Mucosa of gallbladder (tissue), 1 donor: ENCODE data around the gene CD300C. TPM values are rescaled to one million over a fixed set of nuclear protein-coding genes. Genes with fewer than 3 reads are reported as not detected.
"Not testable (repeated sequence)": the region's sequence is repeated elsewhere in the genome, so short reads cannot be mapped to it uniquely, and the experiment has no call there.

Experiments
- DNase-seq: peaks from one replicate; pipeline ENCODE4 v3.0.0-alpha.2; 2020; ENCODE audit warnings: low spot score
- total RNA-seq: library from RNA; stranded (reverse); gene quantifications from one replicate; pipeline ENCODE4 v1.2.1, GENCODE V29; 2021
- donor health status: DM: no; HTN: no; CAD: no.

The CD300C gene
- total RNA-seq: 2.9 TPM

DNA sequence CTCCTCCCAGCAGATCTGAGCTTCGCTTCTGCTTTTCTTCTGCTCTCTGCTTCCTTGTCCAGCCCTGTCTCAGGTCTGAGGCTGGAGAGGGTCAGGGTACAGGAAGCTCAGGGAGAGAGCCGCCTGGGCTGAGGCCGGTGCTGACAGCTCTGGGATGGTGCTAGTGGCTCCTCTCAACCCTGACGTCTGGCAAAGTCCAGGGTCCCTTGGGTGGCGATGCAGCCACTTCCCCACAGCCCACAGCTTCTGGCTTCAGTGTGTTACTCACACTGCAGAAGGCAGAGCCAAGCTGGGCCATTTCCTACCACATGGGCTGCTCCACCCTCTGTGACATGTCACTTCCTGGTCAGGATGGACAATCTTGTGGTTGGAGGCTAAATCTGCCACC, at the start of gene CD300C:
Gene CD300C, minus strand, starts transcription at position 273 of the 388 bp plus-strand sequence. CDS start 333 bp downstream, outside the sequence.
- no peak for DNase-seq

DNA sequence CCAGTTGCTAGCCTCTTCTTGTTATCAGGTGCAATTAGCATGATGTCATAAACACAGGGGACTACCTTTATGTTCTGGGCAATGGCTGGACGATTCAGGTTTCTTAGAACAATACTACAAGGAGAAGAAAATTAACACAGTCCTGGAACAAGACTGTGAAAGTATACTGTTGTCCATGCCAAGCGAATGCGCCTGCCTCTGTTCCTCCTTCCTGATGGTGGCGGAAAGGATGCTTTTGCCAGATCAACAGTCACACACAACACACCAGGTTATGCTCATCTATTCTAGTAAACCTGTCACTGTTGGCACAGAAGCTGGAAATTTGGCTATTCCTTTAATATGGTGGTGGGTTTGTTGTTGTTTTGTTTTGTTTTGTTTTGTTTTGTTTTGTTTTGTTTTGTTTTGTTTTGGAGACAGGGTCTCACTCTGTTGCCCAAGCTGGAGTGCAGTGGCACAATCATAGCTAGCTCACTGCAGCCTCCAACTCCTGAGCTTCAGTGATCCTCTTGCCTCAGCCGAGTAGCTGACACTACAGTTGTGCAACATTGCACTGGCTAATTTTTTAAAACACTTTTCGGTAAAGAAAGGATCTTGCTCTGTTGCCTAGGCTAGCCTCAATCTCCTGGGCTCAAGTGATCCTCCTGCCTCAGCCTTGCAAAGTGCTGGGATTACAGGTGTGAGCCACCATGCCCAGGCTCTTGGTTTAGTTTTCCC, 49.3 kb upstream of the CD300C start:
- no peak for DNase-seq

DNA sequence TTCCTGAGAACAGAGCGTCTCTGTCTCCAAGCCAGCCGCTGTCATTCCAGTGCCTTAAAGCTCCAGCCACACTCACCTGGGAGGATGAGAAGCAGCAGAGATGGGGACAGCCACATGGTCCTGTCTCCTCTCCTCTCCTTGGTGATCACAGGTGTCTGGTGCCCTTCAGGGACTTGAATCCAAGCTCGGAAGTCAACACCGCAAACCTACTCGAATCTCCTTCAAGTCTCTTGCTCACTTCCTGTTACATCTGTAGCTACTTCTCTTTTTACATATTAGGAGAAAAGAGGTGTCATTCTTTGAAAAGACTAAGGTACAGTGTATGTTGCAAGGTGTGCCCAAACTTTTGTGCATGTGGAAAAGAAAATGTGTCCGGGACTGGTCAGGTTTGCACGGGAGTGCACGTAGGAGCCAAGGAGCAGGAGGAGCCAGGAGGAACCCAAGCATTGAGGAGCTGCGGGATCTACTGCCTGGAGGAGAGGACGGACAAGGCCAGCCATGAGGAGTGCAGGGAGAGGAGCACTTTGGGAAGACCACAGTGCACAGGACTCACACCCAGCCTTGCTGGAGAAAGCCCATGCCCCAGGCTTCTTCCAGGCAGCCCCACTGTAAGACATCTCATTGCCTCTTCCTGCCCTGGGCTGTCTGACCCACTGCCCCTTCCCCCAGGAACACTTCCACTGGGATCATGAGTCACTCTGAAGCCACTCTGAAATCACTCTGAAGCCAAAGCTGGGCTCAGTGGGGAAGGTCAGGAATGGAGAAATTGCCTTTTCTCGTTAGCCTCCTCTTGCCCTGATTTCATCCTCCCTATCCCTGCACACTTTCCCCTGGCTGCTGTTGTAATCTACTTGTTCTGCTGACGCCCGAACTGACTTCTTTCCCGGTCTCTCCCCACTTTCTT, 46.4 kb upstream of the CD300C start, which contains the start of gene CD300LD:
Gene CD300LD, minus strand, starts transcription at position 197 of the 904 bp plus-strand sequence. Its CDS starts 81 bp downstream, at position 116.
- DNase-seq: no peak

DNA sequence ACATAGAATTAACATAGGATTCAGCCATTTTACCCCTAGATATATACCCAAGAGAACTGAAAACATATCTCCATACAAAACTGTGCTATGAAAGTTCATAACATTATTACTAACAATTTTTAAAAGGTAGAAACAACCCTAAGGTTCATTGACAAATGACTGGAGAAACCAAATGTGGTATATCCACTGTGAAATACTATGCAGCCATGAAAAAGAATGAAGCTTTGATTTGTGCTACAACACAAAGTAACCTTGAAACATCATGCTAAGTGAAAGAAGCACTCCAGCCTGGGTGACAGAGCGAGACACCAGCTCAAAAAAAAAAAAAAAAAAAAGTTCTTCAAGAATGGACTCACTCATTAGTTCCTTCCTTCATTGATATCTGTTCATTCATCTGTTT, 45.6 kb upstream of the CD300C start:
- DNase-seq: no peak

DNA sequence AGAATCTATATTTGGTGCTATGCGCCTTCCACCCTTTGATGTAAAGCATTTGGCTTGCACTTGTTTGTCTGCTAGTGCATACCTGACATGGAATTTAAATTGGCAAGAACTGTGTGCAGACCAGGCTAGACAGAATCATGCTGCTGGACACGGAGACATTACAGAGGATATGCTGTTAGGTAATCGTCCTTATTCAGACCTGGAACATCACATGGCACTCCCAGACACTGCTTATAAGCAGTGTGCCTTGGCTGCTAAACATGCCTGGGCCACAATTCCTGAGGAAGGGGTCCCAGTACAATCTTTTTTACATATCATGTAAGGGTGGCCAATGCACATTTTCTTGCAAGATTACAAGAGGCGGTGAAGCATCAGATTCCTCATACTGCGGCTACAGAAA, 39.8 kb upstream of the CD300C start:
- DNase-seq: no peak

DNA sequence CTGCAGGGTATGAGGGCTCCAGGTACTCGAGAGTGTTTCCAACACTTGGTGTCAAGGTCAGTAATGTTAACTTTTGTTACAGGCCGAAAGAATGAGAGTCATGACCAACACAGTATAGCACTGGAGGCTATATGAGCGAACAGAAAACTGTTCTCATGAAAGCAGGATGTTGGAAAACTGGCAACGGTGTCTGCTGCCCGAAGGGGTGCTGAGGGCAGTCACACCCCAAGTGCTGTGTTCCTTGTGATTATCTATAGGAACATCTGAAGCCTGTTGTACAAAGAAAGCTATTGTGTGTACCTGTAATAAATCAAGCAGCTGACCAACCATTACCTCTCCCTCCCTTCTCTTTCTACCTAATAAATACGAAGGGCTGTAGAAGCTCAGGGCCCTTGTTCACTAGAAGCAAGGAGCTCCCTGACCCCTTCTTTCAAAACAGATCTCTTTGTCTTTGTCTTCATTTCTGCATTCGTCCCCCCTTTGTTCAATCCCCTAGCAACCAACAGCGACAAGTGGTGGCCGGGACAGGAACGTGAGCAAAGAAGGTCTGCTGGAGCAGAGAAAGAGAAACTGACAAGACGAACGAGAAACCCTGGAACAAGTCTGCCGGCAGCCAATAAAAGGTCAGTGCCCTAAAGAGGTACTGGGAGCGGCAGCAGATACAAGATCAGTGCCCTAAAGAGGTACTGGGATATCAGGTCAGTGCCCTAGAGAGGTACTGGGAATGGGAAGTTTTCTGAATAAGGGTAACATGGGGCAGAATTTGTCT, 38.6 kb upstream of the CD300C start:
- DNase-seq: no peak

DNA sequence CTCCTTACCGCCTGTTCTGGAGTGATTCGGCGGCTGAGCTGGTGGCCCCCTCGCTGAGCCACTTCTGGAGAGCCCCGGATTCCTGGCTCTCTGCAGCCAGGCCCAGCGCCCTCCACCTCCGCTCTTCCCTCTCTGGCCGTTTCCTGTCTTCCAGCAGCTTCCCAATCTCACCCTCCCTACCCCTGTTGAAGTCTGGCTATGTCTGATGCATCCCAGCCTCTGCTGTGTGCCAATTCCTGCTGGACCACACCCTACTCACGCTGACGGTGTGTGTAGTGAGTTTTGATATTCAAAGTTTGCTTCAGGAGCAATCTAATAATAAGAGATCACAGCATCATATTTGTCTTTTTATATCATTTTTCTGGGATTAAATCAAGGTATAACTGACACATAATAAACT, 36.7 kb upstream of the CD300C start:
- DNase-seq: no peak

DNA sequence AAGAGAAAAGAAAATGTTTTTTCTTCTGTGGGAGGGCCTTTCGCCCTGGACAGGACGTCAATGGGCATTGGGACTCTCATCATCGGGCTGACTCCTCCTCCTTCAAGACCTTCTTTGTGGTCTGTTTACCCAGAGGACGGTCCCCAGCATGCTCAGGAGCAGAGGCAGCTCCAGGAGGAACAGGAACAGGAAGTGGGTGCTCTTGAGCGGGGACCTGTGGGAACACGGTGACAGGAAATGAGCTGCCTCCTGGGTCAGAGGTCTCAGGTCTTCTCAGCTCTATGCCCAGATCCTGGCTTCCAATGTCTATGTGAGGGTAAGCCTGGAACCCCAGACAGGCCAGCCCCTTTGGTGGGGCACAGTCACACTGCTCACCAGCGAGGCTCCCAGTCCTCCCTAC, 34.0 kb upstream of the CD300C start:
- no peak for DNase-seq

DNA sequence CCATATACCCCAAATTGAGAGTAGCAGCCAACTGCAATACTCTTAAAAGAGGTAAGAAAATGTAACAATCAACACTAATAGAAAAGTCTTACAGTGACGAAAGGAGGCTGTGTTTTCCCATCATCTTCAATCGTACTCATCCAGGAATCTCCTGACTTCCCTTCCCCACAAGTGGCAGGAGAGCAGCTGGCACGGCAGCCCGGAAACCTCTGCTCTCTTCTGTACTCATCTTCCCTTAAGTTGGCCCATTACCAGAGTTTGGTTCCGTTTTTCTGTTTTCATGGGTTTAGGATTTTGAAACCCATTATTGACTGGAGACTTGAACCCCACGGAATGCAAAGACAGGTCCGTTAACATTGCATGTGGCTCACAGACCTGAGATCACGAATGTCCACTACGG, 33.1 kb upstream of the CD300C start:
- DNase-seq: no peak

DNA sequence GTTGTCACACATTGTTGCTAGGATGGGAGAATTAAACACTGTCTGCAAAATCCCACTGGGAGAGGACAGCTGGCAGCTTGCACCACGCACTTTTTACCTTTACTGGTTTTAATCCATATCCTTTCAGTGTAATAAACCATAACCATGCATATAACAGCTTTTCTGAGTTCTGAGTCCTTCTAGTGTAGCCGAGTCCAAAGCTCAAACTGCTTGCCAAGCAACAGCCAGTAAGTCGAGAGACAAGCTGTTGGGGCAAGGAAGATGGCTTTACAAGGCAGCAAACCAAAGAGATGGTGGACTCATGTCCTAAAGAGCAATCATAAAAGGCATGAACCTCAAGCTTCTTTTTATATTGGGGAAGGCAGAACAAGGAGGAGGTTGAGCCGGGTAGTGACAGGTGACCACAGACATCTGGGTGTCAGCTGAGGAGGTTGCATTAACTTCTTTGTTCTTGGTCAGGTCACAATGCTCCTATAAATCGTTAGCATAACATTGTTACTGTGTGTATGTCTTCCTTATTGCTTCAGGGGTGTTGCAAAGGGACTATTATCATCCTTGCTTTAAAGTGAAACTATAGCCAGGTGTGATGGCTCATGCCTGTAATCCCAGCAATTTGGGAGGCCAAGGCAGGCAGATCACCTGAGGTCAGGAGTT, 28.7 kb upstream of the CD300C start:
- no peak for DNase-seq

DNA sequence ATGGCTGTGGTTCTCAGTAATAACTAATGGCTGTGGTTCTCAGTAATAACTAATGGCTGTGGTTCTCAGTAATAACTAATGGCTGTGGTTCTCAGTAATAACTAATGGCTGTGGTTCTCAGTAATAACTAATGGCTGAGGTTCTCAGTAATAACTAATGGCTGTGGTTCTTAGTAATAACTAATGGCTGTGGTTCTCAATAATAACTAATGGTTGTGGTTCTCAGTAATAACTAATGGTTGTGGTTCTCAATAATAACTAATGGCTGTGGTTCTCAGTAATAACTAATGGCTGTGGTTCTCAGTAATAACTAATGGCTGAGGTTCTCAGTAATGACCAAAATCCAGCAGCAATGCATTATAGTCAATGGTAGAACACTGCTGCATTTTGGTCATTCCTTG, 27.7 kb upstream of the CD300C start:
- not testable (repeated sequence) for DNase-seq

DNA sequence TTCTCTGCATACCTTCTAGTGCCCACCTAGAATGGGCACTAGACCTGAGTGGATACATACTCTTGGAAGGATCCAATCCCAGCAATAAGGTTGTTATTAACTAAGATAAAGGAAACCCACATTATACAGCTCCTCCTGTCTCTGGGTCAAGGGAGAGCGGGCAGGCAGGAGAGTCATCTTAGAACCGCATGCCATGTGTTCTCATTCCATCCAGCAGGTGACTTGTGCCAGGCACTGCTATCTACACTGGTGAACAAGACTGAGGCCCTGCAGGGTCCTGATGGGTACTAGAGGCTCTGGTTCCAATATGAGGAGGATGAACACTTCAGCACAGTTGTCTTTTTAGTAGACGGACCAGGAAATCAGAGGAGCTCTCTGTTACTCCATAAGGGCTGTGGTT, 27.3 kb upstream of the CD300C start:
- no peak for DNase-seq

DNA sequence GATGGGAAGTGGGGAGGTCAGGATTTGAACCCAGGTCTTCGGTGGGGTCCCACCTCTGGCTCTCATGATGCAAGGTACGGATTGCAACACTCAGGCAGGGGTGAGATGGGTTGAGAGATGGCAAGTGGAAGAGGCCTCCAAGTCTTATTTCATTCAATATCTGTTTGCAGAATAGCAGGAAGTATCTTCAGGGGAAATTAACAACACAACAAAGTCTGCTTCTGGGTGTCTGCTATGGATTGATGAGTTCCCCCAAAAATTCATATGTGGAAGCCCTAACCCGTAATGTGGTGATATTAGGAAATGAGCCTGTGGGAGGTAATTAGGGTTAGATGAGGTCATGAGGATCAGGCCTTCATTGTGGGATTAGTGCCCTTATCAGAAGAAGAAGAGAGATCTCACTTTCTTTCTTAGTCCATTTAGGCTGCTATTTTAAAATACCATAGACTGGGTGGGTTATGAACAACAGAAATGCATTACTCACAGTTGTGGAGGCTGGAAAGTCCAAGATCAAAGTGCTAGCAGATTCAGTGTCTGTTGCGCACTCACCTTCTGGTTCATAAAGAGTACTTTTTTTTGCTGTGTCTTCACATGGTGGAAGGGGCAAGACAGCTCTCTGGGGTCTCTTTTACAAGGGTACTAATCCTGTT, 25.8 kb upstream of the CD300C start:
- DNase-seq: no peak

DNA sequence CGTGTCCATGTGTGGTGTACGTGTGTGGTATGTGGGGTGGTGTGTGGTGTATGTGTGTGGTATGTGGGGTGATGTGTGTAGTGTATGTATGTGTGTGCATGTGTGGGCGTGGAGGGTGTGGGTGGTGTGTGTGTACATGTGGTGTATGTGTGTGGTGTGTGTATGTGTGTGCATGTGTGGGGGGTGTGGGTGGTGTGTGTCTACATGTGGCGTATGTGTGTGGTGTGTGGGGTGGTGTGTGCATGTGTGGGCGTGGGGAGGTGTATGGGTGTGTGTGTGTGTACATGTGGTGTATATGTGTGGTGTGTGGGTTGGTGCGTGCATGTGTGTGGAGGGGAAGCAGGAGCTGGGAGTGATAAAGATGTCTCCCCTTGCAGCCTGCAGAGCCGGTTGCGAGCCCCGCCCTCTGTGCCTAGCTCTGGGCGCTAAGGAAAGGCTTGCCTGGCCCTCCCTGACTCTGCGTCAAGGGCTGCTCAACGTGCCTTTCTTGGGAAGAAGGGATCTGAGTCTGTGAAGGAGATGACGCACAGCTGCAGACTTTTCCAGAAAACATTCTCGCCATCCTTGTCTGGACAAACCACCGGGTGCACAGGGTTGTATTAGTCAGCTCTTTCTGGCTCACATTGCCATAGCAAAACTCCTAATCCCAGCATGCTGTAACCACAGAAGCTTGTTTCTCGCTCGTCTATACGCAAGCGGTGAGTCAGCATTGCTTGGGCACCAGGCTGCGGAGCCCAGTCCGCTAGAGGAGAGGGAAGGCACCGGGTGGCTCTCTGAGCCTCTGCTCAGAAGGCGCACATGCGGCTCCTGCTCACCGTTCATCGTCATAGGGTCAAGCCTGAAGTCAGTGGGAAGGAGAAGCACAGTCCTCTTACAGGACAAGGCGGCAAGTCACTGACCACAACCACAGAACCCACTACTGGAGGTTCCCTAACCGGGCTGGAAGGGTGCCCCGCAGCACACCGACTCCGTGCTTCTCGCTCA, 23.4 kb upstream of the CD300C start:
- DNase-seq: peak; percentile 72

DNA sequence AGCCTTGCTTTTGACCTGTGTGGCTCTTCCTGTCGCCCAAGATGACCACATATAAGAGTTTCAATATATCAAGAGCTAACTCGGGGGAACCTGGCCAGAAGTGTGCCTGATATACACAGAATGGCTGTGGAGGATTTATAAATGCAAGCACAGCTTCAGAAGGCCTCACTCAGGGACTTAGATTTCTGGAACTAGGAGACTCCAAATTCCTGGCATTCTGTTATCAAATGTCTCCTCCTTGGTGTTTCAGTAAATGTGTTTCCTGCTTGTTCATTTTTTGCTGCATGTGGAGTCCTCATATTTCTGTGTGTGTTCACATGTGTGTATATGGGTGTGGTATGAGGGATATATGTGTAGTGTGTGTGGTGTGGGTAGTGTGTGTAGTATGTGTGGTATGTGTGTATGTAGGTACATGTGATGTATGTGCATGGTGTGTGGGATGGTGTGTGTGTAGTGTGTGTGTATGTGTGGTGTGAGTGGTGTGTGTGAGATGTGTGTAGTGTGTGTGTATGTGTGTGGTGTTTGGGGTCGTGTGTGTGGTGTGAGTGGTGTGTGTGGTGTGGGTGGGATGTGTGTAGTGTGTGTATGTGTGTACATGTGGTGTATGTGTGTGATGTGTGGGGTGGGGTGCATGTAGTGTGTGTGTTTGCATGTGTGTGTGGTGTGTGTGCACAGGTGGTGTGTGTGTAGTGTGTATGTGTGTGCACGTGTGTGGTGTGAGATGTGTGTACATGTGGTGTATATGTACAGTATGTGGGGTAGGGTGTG, 22.4 kb upstream of the CD300C start:
- no peak for DNase-seq

DNA sequence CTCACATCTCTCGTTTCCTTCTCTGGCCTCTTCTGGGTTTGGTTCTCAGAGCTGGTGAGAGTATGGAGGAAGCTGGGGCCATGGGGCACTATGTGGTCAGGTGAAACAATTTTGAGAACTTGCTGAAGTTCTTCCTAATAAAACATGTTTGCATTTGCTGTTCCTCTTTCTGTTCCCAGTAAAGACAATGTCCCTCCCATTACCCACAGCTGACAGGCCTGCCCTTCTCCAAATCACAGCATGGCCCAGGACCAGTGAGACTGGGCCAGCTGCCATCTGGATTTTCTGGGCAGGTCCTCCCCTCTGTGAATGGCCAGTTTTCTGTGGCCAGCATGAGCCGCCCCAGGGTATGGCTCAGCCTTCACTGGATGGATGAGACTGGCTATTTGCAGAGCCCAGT, 21.5 kb upstream of the CD300C start, which contains the start of gene CD300H:
Gene CD300H, minus strand, starts transcription at position 113 of the 400 bp plus-strand sequence.
- no peak for DNase-seq

DNA sequence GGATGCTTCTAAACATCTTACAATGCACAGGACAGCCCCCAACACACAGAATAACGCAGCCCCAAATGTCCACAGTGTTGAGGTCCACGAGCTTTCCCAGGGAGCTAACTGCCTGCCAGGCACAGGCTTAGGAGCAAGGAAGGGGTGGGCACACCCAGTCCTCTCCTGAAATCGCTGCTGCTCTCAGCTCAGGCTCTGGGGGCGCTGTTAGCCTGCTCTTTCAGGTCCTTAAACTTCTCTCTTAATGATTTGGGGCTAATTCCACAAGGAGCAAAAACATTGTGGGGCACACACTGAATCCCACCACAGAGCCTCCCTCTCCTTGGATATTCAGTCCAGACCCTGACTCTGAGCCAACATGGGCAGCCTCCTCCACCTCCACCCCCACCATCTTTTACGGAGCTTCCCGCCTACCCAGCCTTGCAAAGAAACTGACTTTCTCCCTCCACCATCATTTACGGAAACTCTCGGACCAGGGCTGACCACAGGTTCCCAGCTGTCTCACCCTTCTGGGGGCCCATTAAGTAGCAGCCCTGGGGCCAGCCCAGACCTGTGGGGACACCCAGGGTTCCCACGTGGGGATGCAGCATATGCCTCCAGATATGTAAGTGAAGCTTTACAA, 20.3 kb upstream of the CD300C start:
- DNase-seq: peak; percentile 27

DNA sequence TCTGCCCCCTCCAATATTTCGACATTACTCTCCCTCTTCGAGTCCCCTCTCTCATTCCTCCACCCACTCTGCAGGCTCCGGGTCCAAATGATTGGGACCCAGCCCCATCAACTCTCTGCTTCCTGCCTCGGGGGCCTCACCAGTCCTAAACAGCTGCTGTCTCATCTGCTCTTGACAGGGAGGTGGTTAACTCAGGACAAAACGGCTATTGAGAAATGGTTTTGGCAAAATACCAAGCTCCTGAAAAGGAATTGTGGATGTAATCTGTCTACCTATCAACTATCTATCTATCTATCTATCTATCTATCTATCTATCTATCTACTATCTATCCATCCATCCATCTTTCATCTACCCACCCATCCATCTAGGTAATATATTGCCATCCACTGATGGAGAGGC, 19.2 kb upstream of the CD300C start:
- no peak for DNase-seq

DNA sequence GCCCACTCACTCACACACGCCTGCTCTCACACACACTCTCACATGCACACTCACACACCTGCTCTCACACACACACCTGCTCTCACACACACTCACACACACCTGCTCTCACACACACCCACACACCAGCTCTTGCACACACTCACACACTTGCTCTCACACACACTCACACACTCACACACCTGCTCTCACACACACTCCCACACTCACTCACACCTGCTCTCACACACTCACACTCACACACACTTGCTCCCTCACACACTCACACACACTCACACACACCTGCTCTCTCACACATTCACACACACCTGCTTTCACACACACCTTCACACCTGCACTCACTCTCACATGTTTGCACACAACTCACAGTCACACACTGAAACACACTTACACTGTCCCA, 17.4 kb upstream of the CD300C start:
- DNase-seq: no peak
